OCI-M2 (cell line): Measurements from ENCODE around the gene EIF4E1B.

Experiments
- DNase-seq: peaks from one replicate; lab custom pipeline; 2025; ENCODE audit not compliant: unreplicated experiment; lab: John Stamatoyannopoulos, UW

EIF4E1B gene

DNA sequence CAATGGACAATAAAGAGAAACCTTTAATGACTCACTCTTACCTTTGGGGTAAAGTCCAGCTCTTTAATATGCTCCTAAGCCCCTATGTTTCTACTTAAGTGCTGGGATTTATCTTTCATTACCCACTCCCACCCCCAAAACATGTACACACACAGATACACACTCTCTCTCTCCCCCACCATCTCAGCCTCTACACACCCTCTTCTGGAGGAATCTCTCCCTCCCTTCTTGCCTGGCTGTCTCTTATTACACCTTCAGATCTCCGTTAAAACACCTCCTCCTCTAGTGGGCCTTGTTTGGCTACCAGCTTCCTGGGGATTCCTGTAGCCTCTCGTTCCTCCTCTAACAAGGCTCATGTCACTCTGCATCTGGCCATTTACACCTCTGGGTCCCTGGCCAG is 27.4 kb upstream of the EIF4E1B start:
- no peak for DNase-seq

DNA sequence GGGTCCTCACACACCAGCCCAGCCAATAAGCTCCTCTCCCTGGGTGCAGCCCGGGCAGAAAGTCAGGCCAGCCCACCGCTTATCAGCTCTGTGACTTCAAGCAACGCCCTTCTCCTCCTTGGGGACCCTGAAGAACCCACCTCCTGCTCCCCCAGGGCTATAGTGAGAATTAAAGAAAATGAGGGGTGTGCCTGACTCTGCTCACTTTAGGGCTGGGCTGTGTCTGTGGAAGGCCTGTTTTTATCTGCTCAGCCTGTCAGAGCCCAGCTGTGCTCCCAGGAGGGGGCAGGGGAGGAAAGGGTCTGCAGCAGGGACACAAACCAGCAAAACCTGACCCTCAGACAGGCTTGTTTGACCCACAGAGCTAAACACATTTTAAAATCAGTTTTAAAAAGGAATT is 24.4 kb upstream of the EIF4E1B start:
- DNase-seq = no peak

DNA sequence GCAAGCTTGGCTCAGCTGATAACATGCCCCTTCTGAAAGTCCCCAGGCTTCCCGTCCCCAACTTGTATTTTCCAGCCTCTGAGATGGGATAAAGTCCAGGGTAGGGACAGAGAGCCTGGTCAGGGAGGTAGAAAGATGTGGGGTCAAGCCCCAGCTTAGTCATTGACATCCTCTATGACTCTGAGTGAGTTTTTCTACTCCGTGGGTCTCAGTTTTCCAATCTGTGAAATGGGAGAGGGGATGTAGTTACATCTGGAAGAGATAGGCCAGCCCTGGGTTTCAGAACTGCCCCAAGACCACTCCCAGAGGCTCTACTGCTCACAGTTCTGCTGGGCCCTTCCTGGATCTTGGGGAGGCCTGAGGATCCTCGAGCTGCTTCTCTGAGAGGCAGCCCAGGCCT is 23.6 kb upstream of the EIF4E1B start:
- no peak for DNase-seq

DNA sequence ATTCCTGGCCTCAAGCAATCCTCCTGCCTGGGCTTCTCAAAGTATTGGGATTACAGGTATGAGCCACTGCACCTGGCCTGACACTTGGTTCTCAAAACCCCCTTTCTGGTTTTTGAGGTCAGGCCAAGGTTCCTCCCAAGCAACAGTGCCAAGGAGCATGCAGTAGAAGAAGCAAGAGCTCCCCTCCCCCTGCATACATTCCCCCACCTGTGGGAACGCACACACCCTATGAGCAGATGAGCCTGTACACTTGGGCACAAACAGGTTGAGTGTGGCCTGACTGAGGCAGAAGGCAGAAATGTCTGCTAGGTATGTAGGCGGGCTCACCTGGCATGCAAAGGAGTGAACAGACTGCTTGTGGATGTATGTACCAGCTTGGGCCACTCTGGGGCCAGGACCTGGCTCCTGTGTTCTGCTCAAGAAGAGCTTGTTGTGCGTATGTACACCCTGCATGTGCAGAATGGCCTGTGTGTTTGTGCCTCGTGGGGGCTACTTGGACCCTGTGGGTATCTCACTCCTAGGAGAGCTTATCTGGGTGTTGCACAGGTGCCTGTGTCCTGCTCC is 22.3 kb upstream of the EIF4E1B start:
- DNase-seq = no peak

- no peak for DNase-seq
Measured at GRCh38 chr5:176608937-176609723, 21.3 kb upstream of the EIF4E1B start.

DNA sequence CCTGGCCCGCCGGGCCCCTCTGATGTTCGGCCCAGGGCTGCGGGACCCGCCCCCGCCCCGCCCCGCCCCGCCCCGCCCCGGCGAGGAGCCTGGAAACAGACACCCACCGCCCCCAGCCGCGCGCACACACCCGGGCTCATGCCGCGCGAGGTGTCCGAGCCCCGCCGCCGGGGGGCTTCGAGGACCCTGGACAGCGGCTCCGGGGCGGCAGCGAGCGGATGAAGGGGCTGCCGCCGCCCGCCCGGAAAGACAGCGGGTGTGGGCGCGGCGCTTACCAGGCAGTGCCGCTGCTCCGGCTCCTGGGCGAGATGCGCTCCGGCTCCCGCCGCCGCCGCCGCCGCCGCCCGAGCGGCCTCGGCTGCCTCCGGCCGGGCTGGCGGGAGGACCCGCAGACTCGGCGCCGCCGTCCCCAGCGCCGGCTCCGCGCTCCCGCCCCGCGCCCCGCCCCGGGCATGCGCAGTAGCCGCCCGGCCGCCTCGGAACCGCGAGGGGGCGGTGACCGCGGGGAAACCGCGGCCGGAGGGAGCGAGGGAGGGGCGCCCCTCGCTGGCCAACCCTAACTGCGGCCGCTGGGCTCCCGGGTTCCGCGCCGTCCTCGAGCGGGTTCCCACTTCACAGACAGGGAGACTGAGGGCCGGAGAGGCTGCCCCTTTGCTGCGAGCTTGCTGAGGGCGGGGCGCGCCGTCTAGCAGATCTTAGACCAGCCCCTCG is 20.6 kb upstream of the EIF4E1B start, which contains the start of gene GPRIN1:
Gene GPRIN1 (minus strand): TSS at position 433 of the 711 bp plus-strand sequence. CDS start 10,322 bp downstream, outside the sequence.
- DNase-seq = no peak

GRCh38 chr5:176610435-176610773 is 20.1 kb upstream of the EIF4E1B start:
- no peak for DNase-seq

DNA sequence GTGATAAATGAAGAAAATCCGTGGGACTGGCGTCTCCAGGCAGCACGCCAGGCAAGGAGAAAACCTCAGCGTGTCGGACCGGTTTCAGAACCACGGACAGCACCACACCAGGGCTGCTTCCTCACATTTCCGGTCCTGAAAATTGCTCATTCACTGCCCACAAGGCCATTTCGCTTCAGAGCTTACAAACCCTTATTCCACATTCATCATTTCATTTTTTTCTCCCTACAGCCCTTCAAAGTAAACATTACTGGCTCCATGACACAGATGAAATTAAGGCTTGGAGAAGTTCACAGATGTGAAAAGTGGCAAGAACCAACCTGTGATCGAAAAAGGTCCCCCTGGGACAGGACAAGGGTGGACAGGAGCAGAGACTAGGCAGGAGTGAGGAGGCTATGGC is 19.0 kb upstream of the EIF4E1B start:
- peak; percentile 8 for DNase-seq

DNA sequence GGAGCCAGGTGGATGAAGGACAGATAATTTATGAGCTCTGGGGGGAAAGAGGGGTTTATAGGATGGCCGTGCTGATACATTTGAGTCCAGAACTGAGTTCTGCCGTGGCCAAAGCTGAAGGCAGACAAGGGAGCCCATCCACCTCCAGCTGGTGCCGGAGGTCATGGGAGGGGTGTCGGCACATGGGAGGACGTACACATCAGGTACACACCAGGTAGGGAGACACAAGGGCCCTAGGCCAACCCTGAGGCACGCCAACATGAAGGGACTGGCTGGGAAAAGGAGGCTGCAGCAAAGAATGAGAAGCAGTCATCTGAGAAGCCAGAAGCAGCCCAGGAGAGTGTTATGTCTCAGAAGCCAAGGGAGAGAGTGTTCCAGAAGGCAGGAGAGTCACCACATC is 18.5 kb upstream of the EIF4E1B start:
- no peak for DNase-seq

DNA sequence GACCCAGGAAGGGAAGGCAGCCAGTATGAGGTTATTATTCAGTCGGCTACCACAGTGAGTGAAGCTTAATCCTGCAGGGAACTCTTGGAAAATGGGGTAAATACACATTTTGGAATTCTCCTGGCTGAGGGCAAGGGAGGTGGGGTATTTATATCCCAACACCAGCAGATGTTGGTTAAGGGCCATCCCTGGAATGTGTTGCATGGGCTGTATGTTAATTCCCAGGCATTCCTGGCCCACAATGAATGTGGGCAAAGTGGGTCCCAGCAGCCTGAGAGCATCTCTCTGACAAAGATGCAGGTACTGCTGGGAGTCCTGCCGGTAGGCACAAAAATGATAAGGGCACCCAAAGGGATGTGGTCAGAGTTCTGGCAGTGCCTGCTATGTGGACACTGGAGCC is 17.6 kb upstream of the EIF4E1B start:
- DNase-seq = no peak

DNA sequence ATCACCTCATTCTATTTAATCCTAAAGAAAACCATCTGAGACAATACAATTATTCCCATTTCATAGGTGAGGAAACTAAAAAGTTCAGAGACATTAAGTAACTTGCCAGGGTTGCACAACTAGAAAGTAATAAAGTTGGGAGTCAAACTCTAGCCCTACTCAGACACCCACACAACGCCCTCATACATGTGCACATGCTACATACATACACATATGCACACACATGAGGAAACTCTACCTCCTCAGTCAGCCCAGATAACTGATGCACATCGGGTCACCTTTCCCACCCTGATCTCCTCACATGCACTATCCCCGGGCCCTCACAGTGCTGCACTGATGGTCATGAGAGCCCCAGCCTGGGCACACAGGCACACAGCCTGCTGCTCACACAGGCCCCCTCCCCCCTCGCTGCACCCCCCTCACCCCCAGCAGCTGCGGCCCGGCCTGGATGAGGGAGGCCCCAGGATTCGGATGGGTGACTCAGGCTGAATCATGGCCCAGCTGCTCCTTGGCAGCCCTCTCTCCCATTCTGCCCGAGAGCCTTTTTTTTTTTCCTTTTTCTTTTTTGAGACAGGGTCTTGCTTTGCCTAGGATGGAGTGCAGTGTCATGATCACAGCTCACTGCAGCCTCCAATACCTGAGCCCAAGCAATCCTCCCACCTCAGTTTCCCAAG is 15.5 kb upstream of the EIF4E1B start:
- no peak for DNase-seq

DNA sequence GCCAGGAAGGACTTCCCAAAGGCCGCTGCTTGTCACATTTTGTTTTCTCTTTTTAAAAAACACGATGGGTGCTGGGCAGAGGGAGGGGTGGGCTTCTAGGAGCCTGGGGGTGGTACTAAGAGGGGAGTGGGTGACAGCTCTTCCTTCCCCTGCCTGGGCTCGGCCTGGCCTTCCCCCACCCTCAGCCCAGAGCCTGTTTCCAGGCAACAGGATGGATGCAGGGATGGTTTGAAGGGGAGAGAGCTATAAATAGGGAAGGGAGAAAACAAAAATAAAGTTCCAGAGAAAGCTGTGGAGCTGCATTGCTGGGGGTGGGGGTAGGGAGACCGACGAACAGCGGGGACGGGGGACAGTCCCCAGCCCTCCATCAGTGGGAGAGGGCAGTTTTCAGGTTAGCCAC is 14.0 kb upstream of the EIF4E1B start:
- no peak for DNase-seq

DNA sequence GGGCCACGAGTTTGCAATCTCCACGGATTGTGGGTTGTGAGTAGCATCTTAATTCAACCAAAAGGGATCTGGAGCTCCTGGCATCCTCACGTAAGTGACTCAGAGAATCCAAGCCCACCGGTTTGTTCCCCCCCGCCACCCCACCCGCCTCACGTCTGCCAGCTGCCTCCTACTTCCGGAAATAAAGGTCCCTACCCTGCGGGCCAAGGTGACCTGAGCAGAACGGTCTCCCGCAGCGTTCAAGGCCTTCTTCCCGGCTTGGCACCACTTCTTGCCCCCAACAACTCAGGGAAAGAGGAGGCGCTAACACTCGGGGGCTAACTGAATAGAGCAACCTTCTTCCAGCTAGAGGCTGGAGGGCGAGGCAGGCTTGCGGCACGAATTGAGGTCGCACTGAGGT is 11.7 kb upstream of the EIF4E1B start:
- no peak for DNase-seq

GRCh38 chr5:176619203-176619568 is 11.3 kb upstream of the EIF4E1B start:
- DNase-seq = no peak

- DNase-seq = no peak
Measured at GRCh38 chr5:176619569-176620332, 10.7 kb upstream of the EIF4E1B start.

GRCh38 chr5:176620333-176620981 is 10.0 kb upstream of the EIF4E1B start:
- no peak for DNase-seq

GRCh38 chr5:176621661-176622079 is 8.8 kb upstream of the EIF4E1B start:
- DNase-seq = no peak

DNA sequence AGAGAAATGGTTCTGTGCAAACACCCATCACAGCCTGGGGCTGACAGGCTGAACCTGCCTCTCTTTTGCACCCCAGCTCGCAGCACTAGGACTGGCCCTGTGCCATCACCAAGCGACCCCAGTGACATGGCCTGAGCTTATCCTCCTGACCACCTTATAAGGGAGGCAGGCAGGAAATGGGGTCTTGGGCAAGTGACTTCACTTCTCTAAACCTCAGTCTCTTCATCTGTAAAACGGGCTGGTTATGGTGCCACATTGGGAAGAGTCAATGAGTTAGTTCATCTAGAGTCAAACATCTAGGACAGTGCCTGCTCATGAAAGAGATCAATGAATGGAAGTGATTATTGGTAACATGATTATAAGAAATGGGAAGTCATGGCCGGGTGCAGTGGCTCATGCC is 6.3 kb upstream of the EIF4E1B start:
- DNase-seq = no peak

GRCh38 chr5:176624938-176625337 is 5.5 kb upstream of the EIF4E1B start:
- no peak for DNase-seq

GRCh38 chr5:176625512-176625911 is 5.0 kb upstream of the EIF4E1B start:
- no peak for DNase-seq
